GM18511 (cell line): ENCODE measurements around the gene PRIMA1.

Experiments
- ATAC-seq: cut with Tn5 transposase; IDR thresholded peaks from one replicate; pipeline ENCODE4 v1.9.1; 2021; ENCODE audit warnings: mild to moderate bottlenecking, moderate library complexity; ENCODE audit not compliant: unreplicated experiment

PRIMA1 gene

GRCh38 chr14:93733631-93734030 is 54.7 kb downstream of the PRIMA1 start:
- no peak for ATAC-seq

GRCh38 chr14:93733231-93733630 is 55.1 kb downstream of the PRIMA1 start:
- ATAC-seq, result no peak

- no peak for ATAC-seq
Measured at GRCh38 chr14:93732524-93732923, 55.8 kb downstream of the PRIMA1 start.

- ATAC-seq, result no peak
Measured at GRCh38 chr14:93731753-93732152, 56.5 kb downstream of the PRIMA1 start.

- no peak for ATAC-seq
Measured at GRCh38 chr14:93729993-93730392, 58.3 kb downstream of the PRIMA1 start.

GRCh38 chr14:93728651-93729016 is 59.7 kb downstream of the PRIMA1 start:
- no peak for ATAC-seq

GRCh38 chr14:93727917-93728650 is 60.2 kb downstream of the PRIMA1 start:
- ATAC-seq, result no peak

- no peak for ATAC-seq
Measured at GRCh38 chr14:93727039-93727740, 61.1 kb downstream of the PRIMA1 start.

- no peak for ATAC-seq
Measured at GRCh38 chr14:93725993-93726392, 62.3 kb downstream of the PRIMA1 start.

GRCh38 chr14:93725002-93725582 is 63.2 kb downstream of the PRIMA1 start:
- no peak for ATAC-seq

GRCh38 chr14:93723001-93723400 is 65.3 kb downstream of the PRIMA1 start:
- no peak for ATAC-seq

- no peak for ATAC-seq
Measured at GRCh38 chr14:93720981-93721483, 67.3 kb downstream of the PRIMA1 start.

- ATAC-seq, result no peak
Measured at GRCh38 chr14:93720076-93720815, 68.0 kb downstream of the PRIMA1 start.

GRCh38 chr14:93719256-93719655 is 69.0 kb downstream of the PRIMA1 start:
- no peak for ATAC-seq

GRCh38 chr14:93717668-93718320 is 70.5 kb downstream of the PRIMA1 start:
- ATAC-seq, result no peak

GRCh38 chr14:93716746-93717667 is 71.3 kb downstream of the PRIMA1 start:
- no peak for ATAC-seq

- ATAC-seq, result no peak
Measured at GRCh38 chr14:93716002-93716745, 72.1 kb downstream of the PRIMA1 start.

GRCh38 chr14:93715279-93715927 is 72.9 kb downstream of the PRIMA1 start:
- ATAC-seq, result no peak
